GM12801 (cell line): ENCODE data around the gene DYRK1A.

Experiments used
- TF ChIP-seq, protein P1 (sequence below): IDR thresholded peaks from one replicate; pipeline ENCODE4 v1.5.1; 2011; ENCODE audit warnings: control low read depth; ENCODE audit not compliant: insufficient read length; ENCODE audit errors: extremely low read depth

DYRK1A gene

DNA sequence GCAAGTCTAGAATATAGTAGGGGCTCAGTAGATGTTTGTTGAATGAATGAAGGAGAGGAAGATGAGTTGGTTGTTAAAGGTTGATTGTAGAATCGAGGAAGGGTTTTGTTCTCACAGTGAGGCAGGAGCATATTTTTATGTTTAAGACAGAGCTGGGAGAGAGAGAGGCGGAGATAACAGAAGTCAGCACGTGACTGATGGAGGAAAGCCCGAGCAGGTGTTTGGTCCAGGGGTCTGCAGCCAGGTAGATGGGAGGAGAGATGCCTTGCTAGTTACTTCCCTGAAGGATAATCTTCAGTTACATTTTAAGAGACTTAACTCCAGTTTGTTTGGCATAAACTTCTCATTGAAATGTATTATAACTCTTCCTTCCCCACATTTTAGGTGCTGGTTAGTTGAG lies 86.8 kb downstream of the DYRK1A start:
- TF ChIP-seq, protein P1, sequence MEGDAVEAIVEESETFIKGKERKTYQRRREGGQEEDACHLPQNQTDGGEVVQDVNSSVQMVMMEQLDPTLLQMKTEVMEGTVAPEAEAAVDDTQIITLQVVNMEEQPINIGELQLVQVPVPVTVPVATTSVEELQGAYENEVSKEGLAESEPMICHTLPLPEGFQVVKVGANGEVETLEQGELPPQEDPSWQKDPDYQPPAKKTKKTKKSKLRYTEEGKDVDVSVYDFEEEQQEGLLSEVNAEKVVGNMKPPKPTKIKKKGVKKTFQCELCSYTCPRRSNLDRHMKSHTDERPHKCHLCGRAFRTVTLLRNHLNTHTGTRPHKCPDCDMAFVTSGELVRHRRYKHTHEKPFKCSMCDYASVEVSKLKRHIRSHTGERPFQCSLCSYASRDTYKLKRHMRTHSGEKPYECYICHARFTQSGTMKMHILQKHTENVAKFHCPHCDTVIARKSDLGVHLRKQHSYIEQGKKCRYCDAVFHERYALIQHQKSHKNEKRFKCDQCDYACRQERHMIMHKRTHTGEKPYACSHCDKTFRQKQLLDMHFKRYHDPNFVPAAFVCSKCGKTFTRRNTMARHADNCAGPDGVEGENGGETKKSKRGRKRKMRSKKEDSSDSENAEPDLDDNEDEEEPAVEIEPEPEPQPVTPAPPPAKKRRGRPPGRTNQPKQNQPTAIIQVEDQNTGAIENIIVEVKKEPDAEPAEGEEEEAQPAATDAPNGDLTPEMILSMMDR: no peak

DNA sequence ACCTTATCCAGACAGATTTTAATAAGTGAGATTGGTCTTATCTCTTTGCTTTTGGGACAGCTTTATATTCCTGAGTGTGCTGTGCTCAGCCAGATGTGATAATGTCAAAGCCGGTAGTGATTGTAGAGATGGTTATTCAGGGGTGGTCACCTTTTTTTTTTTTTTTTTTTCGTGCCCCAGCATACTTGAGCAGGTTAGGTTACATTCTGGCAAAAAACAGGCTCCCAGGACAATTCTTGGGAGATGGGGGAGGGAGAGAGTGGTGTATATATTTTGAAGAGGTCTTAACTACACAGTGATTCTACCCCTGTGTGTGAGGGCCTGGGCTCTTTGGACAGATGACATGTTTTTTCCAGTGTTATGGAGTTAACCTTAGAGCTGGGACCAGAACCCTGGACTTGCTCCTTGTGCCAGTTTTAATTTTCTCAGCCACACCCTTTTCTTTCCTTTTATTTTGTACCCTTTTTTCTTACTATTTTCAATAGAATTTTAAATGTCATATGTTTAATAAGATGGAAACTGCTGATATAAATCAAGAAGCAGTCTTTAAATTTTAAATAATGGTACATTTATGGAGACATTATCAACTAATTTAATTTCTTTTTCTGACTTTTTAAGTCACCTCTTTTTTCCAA lies 88.4 kb downstream of the DYRK1A start:
- TF ChIP-seq, protein P1: no peak

DNA sequence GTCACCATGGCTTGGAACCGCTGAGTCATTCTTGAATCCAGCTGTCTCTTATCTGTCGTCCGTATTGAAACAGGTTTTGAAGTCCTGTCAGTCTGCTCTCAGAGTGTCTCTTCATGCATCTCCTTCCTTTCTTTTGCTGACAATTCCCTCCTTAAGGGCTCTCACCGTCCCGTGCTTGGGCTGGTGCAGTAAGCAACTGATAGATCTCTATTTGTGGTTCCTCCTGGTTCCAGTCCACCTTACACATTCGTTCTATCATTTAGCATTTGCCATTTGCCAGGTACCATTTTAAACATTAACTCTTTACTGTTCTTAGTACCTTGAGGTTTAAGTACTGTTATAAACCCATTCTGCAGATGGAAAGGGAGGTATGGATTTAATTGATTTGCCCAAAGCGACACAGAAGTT lies 88.9 kb downstream of the DYRK1A start:
- TF ChIP-seq, protein P1: no peak

DNA sequence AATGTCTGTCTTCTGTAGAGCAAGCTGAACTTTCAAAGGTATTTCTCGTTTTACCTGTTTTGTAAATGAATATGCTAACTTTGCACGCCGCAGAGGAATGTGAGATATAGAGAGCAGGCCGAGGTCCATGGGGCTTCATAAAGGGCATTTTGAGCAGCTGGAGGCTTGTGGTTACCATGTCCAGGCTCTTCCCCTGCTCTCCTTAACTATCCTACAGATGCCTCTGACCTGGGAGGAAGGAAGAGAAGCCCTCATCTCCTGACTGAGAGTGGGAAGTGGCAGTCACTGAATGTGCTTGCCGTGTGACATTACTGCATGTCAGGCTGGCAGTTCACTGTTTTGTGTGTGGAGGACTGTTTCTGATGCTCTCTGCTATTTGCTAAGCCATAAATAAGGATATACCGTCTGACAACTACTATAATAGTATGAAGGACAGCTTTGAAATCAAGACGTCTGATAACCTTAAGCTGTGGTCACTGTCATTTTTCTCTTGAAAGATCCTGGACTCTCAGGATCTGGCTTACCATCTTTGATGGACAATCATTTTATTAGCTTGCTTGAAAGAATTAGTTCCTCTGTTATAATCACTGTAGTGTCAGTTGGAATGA lies 92.2 kb downstream of the DYRK1A start:
- TF ChIP-seq, protein P1: no peak

DNA sequence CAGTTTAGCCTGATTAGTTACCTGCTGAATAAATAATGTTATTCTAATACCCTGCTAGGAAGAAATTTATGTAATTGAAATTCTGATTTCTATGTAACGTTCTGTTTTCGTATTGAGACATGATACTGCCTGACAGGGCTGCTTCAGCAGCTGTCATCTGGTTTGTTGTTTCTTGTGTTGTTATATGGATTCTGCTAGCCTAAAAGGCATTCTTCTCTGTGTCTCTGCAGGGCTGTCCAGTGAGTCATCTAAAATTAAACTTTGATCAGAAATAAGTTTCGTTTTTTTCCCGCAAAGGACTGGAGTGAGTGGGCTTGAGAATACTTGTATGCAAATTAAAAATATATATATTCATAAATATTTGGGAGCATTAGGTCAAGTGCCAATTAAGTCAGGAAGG lies 93.0 kb downstream of the DYRK1A start:
- TF ChIP-seq, protein P1: no peak

DNA sequence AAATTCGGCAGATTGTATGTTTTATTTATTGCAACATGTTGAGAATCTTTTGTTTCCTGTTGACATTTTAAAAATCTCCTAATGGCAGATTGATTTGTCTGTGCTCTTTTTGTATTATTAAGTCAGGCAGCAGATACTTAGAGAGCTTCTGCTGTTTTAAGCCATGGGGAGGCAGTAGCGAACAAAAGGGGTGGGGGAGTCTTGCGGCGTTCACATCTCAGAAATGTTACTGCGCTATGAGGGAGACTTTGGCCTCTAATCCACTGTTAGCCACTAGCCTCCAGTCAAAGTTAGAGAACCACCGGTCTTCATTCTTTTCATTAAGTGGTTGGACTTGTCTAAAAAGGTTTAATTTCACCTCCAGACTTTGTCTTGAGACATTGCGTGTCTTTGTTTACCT lies 93.6 kb downstream of the DYRK1A start:
- TF ChIP-seq, protein P1: no peak

DNA sequence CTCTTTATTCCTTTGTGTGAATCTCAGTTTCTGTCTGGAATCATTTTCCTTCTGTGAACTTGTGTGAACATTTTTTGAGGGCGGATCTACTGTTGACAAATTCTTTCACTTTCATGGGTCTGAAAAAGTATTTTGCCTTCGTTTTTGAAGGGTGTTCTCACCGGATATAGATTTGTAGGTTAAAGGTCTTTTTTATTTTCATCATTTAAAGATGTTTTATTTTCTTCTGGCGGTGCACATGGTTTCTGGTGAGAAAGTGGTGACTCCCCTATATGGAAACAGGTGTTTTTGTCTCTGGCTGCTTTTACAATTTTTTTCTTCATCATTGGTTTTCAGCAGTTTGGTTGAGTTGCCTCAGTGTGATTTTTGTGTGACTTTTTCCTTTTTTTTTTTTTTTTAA lies 94.9 kb downstream of the DYRK1A start:
- TF ChIP-seq, protein P1: no peak
